T-helper 1 cell treated with Interleukin-12 subunit alpha and Interleukin-12 subunit beta and Interleukin-4 antibody, amounts not matched to agents 30 μg/mL and 1 μg/mL, for 36 hours (primary cell): ENCODE measurements around the gene ATOH1.
A peak's percentile ranks its signal among the peaks of the same experiment; 100 is the strongest.

ENCODE experiments used
- H3K27ac Mint-ChIP-seq: one replicate; pipeline ENCODE4 v1.8.0; 2021; ENCODE audit warnings: mild to moderate bottlenecking, mixed read lengths
- H3K27me3 Mint-ChIP-seq: one replicate; pipeline ENCODE4 v1.8.0; 2021; ENCODE audit warnings: low read depth, mixed read lengths
- H3K36me3 Mint-ChIP-seq: one replicate; pipeline ENCODE4 v1.8.0; 2021; ENCODE audit warnings: low read depth, mixed read lengths
- H3K4me1 Mint-ChIP-seq: one replicate; pipeline ENCODE4 v1.8.0; 2021; ENCODE audit warnings: low read depth, mixed read lengths
- H3K4me3 Mint-ChIP-seq: one replicate; pipeline ENCODE4 v1.8.0; 2021; ENCODE audit warnings: mild to moderate bottlenecking, moderate library complexity, mixed read lengths
- H3K9me3 Mint-ChIP-seq: one replicate; pipeline ENCODE4 v1.8.0; 2021; ENCODE audit warnings: mixed read lengths

The ATOH1 gene

DNA sequence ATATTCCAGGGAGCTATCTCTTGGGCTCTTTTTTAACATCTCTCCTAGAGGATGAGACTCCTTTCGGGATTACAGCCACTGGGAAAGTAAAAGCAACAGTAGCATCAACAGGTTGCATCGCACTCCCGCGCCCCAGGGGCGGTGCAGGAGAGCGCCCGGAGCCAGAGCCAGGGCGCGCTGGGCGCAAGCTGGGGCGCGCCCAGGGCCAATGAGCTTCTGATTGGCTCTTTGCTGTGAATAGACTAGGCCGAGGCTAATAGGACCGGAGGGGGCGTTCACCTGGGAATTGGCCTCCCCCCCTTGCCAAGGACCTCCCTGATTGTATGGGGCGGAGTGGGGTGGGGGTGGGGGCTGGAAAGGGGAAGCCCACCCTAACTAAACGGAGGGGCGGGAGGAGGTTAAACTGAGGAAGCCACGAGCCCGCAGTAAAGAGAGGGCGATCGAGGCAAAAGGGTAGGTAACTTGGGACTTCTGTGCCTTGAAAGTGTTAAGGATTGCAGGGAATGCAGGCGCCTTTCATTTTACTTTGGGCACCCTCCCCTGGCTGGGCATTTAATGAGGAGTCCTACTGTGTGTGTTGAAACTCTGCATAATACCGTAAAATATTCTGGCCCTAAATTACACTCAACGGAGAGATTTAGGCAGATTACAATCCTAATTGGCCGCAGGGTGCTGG, 1.1 kb upstream of the ATOH1 start:
- peak overlapping the region; percentile 26 for H3K27ac Mint-ChIP-seq
- no peak overlapping the region for H3K4me3 Mint-ChIP-seq
- H3K9me3 Mint-ChIP-seq: peaks cover 4% of the 10 kb centered on the region
- H3K4me1 Mint-ChIP-seq: peaks cover 4% of the 10 kb centered on the region
- peaks cover 66% of the 10 kb centered on the region for H3K27me3 Mint-ChIP-seq
- peaks cover 3% of the 10 kb centered on the region for H3K36me3 Mint-ChIP-seq

DNA sequence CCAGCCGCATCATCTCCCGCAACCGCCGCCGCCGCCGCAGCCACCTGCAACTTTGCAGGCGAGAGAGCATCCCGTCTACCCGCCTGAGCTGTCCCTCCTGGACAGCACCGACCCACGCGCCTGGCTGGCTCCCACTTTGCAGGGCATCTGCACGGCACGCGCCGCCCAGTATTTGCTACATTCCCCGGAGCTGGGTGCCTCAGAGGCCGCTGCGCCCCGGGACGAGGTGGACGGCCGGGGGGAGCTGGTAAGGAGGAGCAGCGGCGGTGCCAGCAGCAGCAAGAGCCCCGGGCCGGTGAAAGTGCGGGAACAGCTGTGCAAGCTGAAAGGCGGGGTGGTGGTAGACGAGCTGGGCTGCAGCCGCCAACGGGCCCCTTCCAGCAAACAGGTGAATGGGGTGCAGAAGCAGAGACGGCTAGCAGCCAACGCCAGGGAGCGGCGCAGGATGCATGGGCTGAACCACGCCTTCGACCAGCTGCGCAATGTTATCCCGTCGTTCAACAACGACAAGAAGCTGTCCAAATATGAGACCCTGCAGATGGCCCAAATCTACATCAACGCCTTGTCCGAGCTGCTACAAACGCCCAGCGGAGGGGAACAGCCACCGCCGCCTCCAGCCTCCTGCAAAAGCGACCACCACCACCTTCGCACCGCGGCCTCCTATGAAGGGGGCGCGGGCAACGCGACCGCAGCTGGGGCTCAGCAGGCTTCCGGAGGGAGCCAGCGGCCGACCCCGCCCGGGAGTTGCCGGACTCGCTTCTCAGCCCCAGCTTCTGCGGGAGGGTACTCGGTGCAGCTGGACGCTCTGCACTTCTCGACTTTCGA, 654 bp downstream of the ATOH1 start:
- Mint-ChIP-seq H3K4me3 (no peak overlapping the region), H3K4me1 (peaks cover 6% of the 10 kb centered on the region), H3K36me3 (peaks cover 3% of the 10 kb centered on the region), H3K27me3 (peaks cover 83% of the 10 kb centered on the region), H3K9me3 (peaks cover 7% of the 10 kb centered on the region), H3K27ac (no peak overlapping the region)

DNA sequence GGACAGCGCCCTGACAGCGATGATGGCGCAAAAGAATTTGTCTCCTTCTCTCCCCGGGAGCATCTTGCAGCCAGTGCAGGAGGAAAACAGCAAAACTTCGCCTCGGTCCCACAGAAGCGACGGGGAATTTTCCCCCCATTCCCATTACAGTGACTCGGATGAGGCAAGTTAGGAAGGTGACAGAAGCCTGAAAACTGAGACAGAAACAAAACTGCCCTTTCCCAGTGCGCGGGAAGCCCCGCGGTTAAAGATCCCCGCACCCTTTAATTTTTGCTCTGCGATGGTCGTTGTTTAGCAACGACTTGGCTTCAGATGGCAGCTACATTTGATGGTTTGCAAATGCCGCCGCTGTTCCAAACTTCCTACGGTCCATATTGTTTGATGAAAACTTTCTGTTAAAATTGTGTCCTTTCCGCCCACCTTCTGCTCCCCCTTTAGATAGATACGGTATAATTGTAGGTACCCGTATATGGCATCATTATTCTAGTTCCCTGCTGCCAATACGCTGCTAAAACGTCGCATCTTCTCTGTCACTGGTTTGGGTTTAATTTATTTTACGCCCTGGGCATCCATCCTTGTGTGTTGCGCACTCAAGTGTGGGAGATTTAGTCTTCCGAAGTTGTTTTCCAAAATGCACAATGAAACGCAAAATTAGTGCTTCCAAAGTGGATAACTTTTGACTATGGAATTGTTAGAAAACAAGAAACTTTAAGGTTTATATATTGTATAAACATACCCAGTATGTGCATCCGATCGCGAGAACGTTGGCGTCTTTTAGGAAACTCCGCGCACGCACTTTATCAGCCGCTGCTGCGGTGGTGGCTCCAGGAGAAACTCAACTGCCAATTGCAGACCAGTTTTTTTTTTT, 1.5 kb downstream of the ATOH1 start:
- H3K4me3 Mint-ChIP-seq: no peak overlapping the region
- H3K27ac Mint-ChIP-seq: peak overlapping the region; percentile 55
- H3K4me1 Mint-ChIP-seq: peaks cover 7% of the 10 kb centered on the region
- peaks cover 84% of the 10 kb centered on the region for H3K27me3 Mint-ChIP-seq
- peaks cover 8% of the 10 kb centered on the region for H3K9me3 Mint-ChIP-seq
- peaks cover 3% of the 10 kb centered on the region for H3K36me3 Mint-ChIP-seq

DNA sequence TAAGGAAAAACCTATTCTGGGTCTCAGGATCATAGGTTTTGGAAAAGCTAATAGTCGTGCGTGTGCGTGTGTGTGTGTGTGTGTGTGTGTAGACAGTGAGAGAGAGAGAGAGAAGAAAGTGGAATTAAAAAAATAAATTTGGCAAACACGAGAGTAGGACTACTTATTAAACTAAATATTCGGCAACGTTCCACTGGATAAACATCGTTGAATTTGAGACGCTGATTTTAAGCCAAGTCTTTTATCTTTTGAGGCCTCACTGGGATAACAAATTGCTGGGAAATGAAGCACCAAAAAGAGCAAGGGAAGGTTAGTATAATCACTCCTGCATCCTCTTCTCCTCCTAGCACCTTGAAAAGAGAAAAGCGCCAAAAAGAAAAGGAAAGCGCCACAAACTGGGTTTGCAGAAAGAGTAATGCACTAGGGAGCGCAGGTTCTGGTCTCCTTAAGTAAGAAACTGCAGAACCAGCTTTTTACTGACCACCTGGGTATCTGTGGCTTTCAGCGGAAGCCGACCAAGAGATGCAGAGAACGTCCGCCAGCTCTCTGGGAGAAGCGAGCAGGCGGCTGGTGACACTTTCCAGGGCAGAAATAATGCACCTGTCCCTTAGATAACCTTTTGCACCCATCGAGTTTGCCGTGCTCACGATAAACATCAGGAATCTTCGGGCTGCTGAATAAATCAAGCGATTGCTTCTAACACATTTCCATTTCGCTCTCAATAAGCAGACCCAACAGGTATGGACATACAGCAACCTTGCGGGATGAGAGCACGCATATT, 3.4 kb downstream of the ATOH1 start:
- H3K9me3 Mint-ChIP-seq: peaks cover 13% of the 10 kb centered on the region
- peaks cover 7% of the 10 kb centered on the region for H3K4me1 Mint-ChIP-seq
- H3K27ac Mint-ChIP-seq: no peak overlapping the region
- H3K4me3 Mint-ChIP-seq: no peak overlapping the region
- H3K27me3 Mint-ChIP-seq: peaks cover 74% of the 10 kb centered on the region
- peaks cover 3% of the 10 kb centered on the region for H3K36me3 Mint-ChIP-seq

DNA sequence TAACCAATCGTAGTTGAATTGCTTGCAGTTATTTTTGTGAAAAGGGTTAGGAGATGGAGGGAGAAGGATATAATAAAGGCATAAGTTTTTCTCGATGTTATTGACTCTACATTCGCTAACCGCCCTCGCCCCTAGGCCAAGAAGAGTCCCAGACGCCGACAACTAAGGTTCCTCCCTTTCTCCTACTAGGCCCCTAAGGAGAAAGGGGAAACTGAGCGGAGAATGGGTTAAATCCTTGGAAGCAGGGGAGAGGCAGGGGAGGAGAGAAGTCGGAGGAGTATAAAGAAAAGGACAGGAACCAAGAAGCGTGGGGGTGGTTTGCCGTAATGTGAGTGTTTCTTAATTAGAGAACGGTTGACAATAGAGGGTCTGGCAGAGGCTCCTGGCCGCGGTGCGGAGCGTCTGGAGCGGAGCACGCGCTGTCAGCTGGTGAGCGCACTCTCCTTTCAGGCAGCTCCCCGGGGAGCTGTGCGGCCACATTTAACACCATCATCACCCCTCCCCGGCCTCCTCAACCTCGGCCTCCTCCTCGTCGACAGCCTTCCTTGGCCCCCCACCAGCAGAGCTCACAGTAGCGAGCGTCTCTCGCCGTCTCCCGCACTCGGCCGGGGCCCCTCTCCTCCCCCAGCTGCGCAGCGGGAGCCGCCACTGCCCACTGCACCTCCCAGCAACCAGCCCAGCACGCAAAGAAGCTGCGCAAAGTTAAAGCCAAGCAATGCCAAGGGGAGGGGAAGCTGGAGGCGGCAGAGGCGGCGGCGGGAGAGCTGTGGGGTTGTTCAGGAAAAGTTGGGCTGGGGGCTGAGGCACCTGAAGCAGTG, 5.9 kb downstream of the ATOH1 start:
- H3K36me3 Mint-ChIP-seq: peaks cover 3% of the 10 kb centered on the region
- no peak overlapping the region for H3K27ac Mint-ChIP-seq
- peaks cover 13% of the 10 kb centered on the region for H3K9me3 Mint-ChIP-seq
- H3K27me3 Mint-ChIP-seq: peaks cover 57% of the 10 kb centered on the region
- H3K4me3 Mint-ChIP-seq: no peak overlapping the region
- peaks cover 3% of the 10 kb centered on the region for H3K4me1 Mint-ChIP-seq

DNA sequence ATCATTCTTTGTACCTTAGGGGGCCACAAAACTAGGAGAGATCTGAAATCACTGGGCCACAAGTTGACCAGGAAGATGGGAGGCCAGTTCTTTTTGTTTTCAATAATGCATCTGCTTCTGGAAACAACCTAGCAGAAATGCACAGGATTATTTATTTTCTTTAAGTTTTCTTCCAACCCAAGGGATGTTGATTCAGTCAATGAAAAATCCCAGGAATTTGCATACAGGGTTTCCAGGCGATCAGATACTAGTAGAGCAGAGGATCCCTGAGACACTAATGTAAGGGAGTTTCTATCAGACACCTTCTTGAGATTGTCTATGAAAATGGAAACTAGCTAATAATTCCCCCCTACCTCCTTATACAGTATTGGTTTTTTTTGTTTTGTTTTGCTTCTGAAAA, 7.4 kb downstream of the ATOH1 start:
- Mint-ChIP-seq H3K9me3 (peaks cover 11% of the 10 kb centered on the region), H3K27ac (no peak overlapping the region), H3K4me1 (peaks cover 3% of the 10 kb centered on the region), H3K27me3 (peaks cover 43% of the 10 kb centered on the region), H3K4me3 (no peak overlapping the region), H3K36me3 (no peaks in the 10 kb centered on the region)

DNA sequence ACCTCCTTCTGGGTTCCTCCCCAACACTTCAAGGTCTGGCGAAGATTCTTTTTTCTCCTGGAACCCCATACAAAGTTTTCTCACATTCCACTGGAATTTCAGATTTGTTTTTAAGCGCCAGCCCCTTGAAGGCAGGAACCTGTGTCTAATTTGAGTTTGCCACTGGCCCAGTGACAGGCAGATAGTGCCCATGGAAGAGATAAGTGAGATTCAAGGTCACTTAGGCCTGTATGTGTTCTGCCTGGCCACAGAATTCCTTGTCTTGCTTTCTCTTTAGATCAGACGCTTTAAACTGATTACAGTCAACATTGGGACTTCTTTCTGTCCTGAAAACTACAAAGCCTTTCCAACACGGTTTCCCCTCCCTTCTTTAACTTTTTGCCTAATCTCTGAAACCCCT, 11.2 kb downstream of the ATOH1 start:
- peaks cover 9% of the 10 kb centered on the region for H3K27me3 Mint-ChIP-seq
- H3K36me3 Mint-ChIP-seq: no peaks in the 10 kb centered on the region
- no peak overlapping the region for H3K27ac Mint-ChIP-seq
- H3K9me3 Mint-ChIP-seq: peaks cover 5% of the 10 kb centered on the region
- H3K4me1 Mint-ChIP-seq: no peaks in the 10 kb centered on the region
- no peak overlapping the region for H3K4me3 Mint-ChIP-seq

DNA sequence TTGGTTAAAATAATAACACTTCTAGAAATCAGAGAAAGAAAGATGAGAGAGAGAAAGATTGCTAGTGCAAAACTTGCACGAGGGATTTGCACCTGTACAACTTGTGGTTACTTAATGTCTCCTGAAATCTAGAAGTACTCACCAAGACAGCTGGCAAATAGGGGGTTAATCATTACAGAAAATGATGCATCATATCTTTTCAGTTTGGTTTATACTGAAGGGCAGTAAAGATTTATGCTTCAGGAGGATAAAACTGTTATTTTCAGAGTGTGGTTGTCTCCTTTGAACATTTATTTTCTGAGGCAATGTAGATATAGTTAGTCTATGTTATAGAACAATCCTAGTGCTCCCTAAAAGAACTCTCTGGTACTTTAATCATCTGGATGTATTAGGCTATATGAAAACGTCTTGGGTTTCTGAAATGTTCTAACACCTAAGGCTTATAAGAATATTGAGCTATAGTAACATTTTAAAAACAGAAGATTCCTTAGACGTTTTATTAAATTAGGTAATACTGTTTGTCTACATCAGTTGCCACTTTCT, 13.3 kb downstream of the ATOH1 start:
- no peaks in the 10 kb centered on the region for H3K9me3 Mint-ChIP-seq

DNA sequence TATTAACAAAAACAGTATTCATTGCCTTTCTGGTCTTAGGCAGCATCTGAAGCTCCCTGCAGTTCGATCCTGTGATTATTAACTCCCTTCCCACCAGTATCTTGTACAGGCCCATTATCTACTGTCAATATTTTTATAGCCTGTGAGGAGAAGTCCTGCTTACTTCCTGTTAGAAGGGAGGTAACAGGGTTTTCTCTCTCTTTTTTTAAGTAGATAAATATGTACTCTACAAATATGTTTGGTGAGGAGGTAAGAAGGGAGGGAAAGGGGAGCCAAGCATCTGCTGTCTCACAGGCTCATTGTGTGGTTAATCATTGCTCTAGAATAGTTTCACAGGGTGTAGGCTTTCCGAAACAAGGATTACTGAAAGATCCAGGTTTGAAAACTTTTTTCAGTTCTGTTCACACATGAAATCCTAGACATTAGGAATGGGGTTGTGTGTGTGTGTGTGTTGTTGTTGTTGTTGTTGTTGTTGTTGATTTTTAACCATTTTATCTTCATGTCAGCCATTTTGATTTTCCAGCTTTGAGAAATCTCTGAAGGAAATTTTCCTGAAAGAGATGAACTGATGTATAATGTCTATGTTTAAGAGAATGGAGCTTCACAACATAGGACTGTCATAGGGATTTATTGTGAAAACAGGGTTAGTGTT, 14.2 kb downstream of the ATOH1 start:
- no peak overlapping the region for H3K27ac Mint-ChIP-seq
- no peak overlapping the region for H3K4me3 Mint-ChIP-seq
- H3K9me3 Mint-ChIP-seq: no peaks in the 10 kb centered on the region
- H3K4me1 Mint-ChIP-seq: no peaks in the 10 kb centered on the region
- H3K36me3 Mint-ChIP-seq: no peaks in the 10 kb centered on the region
- no peaks in the 10 kb centered on the region for H3K27me3 Mint-ChIP-seq

More for the DNA sequence above, 13.3 kb downstream of the ATOH1 start:
- Mint-ChIP-seq H3K36me3 (no peaks in the 10 kb centered on the region), H3K4me1 (no peaks in the 10 kb centered on the region), H3K27ac (no peak overlapping the region), H3K4me3 (no peak overlapping the region), H3K27me3 (no peaks in the 10 kb centered on the region)

DNA sequence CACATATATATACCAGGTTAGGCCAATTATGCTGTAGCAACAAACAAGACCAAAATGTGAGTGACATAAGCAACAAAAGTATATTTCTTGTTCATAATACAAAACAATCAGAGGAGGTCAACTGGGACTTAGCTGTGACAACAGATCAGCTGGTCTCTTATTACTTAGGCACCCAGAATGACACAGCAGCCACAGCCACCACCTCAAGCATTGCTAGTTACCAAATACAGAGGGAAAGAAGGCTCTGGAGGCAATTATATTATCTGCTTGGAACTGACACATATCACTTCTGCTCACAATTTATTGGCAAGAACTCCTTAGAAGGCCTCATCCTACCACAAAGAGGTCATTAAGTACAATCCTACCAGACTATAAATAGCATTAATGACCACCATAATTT, 15.2 kb downstream of the ATOH1 start:
- Mint-ChIP-seq H3K9me3 (no peaks in the 10 kb centered on the region), H3K27me3 (no peaks in the 10 kb centered on the region), H3K4me1 (no peaks in the 10 kb centered on the region), H3K4me3 (no peak overlapping the region), H3K36me3 (no peaks in the 10 kb centered on the region), H3K27ac (no peak overlapping the region)

DNA sequence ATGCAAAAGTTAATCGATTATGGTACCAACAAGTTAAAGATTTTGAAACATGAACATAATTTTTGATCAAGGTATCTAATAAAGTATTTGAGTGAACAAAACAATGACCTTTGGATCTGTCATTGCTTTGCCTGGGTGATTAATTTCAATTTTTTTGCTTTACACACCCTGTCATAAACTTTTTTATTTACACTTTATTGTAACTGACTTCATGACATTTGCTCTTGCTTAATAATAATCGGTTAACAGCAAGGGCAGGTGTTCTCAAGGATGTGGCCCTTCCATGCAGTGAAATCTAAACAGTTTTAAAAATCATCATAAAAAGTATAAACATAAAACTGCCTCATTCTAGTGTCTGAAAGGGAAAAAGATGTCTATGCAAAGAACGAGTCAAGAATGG, 24.1 kb downstream of the ATOH1 start:
- Mint-ChIP-seq H3K27ac (no peak overlapping the region), H3K27me3 (no peaks in the 10 kb centered on the region), H3K9me3 (no peaks in the 10 kb centered on the region), H3K4me3 (no peak overlapping the region), H3K36me3 (no peaks in the 10 kb centered on the region), H3K4me1 (no peaks in the 10 kb centered on the region)

DNA sequence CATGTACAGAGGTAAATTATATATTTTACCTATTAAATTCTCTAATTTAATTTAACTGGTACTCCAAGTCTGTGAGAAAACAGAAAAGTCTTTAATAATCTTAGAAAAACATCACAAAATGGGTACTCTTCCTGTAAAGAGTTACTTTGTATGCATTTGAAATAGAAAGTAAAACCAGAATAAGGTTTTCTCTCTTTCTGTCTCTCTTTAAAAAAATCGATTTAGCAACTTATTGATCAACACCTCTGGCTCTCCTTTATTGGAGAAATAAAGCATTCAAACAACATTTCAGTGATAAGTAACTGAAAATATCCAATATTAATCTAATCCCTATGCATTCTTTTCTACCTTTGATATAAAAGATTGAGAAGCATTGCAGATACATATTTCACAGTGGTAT, 27.4 kb downstream of the ATOH1 start:
- Mint-ChIP-seq H3K9me3 (no peaks in the 10 kb centered on the region), H3K4me3 (no peak overlapping the region), H3K27me3 (no peaks in the 10 kb centered on the region), H3K27ac (no peak overlapping the region), H3K4me1 (no peaks in the 10 kb centered on the region), H3K36me3 (no peaks in the 10 kb centered on the region)

DNA sequence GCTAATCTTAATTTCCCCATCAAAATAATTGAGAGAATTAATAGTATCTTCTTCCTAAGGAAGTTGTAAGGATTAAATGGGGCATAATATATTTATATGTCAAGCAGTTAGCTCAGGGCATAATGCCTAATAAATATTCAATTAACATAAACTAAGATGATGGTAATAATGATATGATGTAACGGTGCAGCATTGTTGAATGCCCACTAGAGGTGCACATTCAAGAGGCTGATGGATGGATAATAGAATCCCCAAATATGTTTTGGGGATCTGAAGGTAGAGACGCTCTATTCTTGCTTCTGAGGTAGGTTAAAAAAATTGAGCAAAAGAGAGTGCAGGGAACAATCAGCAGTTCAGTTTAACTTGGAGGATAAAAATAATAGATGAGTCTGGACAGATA, 37.1 kb downstream of the ATOH1 start:
- H3K27me3 Mint-ChIP-seq: no peaks in the 10 kb centered on the region
- no peak overlapping the region for H3K4me3 Mint-ChIP-seq
- H3K36me3 Mint-ChIP-seq: no peaks in the 10 kb centered on the region
- H3K27ac Mint-ChIP-seq: no peak overlapping the region
- no peaks in the 10 kb centered on the region for H3K9me3 Mint-ChIP-seq
- H3K4me1 Mint-ChIP-seq: no peaks in the 10 kb centered on the region
